ENCODE data around the gene COL4A6. TPM values are rescaled to one million over a fixed set of nuclear protein-coding genes. Genes with fewer than 3 reads are reported as not detected.

The COL4A6 gene
- total and polyA plus RNA-seq, 2 donors = 39.0 to 65.8 TPM

GRCh38 chrX:108304210-108304609, 134.0 kb downstream of the COL4A6 start:
- Histone ChIP-seq H3K27ac (ENCODE audit: low read depth) (no peak overlapping the region), H3K4me3 (ENCODE audit: low read depth, low read length) (no peak overlapping the region), H3K36me3 (ENCODE audit: insufficient read depth) (no peaks in the 10 kb centered on the region), H3K4me1 (ENCODE audit: insufficient read depth) (no peaks in the 10 kb centered on the region)
- WGBS = 7% methylated on average over 5 of the region's 5 CpGs
- no peak for DNase-seq (ENCODE audit: extremely low spot score)

GRCh38 chrX:108303682-108304081, 134.5 kb downstream of the COL4A6 start:
- no peaks in the 10 kb centered on the region for H3K36me3 ChIP-seq (ENCODE audit: insufficient read depth)
- WGBS = 47% methylated on average over 2 of the region's 2 CpGs
- H3K27ac ChIP-seq (ENCODE audit: low read depth) = no peak overlapping the region
- no peak for DNase-seq (ENCODE audit: extremely low spot score)
- no peaks in the 10 kb centered on the region for H3K4me1 ChIP-seq (ENCODE audit: insufficient read depth)
- no peak overlapping the region for H3K4me3 ChIP-seq (ENCODE audit: low read depth, low read length)

GRCh38 chrX:108299704-108300103, 138.5 kb downstream of the COL4A6 start:
- no peak overlapping the region for H3K4me3 ChIP-seq (ENCODE audit: low read depth, low read length)
- H3K4me1 ChIP-seq (ENCODE audit: insufficient read depth) = no peaks in the 10 kb centered on the region
- H3K36me3 ChIP-seq (ENCODE audit: insufficient read depth) = no peaks in the 10 kb centered on the region
- WGBS = 49% methylated on average over 1 of the region's 1 CpG
- no peak overlapping the region for H3K27ac ChIP-seq (ENCODE audit: low read depth)
- DNase-seq (ENCODE audit: extremely low spot score) = no peak

GRCh38 chrX:108299101-108299591, 139.1 kb downstream of the COL4A6 start:
- Histone ChIP-seq H3K4me3 (ENCODE audit: low read depth, low read length) (no peak overlapping the region), H3K27ac (ENCODE audit: low read depth) (no peak overlapping the region), H3K36me3 (ENCODE audit: insufficient read depth) (no peaks in the 10 kb centered on the region), H3K4me1 (ENCODE audit: insufficient read depth) (no peaks in the 10 kb centered on the region)
- peak; percentile 51 for DNase-seq (ENCODE audit: extremely low spot score)
- WGBS = 7% methylated on average over 2 of the region's 2 CpGs

- Histone ChIP-seq H3K4me3 (ENCODE audit: low read depth, low read length) (no peak overlapping the region), H3K36me3 (ENCODE audit: insufficient read depth) (no peaks in the 10 kb centered on the region), H3K27ac (ENCODE audit: low read depth) (no peak overlapping the region), H3K4me1 (ENCODE audit: insufficient read depth) (no peaks in the 10 kb centered on the region)
- whole genome bisulfite sequencing = 80% methylated on average over 18 of the region's 18 CpGs
- no peak for DNase-seq (ENCODE audit: extremely low spot score)
Measured at GRCh38 chrX:108298165-108298602, 140.0 kb downstream of the COL4A6 start.

- Histone ChIP-seq H3K27ac (ENCODE audit: low read depth) (no peak overlapping the region), H3K36me3 (ENCODE audit: insufficient read depth) (no peaks in the 10 kb centered on the region), H3K4me3 (ENCODE audit: low read depth, low read length) (no peak overlapping the region), H3K4me1 (ENCODE audit: insufficient read depth) (no peaks in the 10 kb centered on the region)
- DNase-seq (ENCODE audit: extremely low spot score) = no peak
Measured at GRCh38 chrX:108297290-108297689, 140.9 kb downstream of the COL4A6 start.

- WGBS = 92% methylated on average over 3 of the region's 3 CpGs
- no peak overlapping the region for H3K4me3 ChIP-seq (ENCODE audit: low read depth, low read length)
- no peak overlapping the region for H3K27ac ChIP-seq (ENCODE audit: low read depth)
- H3K4me1 ChIP-seq (ENCODE audit: insufficient read depth) = no peaks in the 10 kb centered on the region
- no peak for DNase-seq (ENCODE audit: extremely low spot score)
- H3K36me3 ChIP-seq (ENCODE audit: insufficient read depth) = no peaks in the 10 kb centered on the region
Measured at GRCh38 chrX:108292053-108292452, 146.2 kb downstream of the COL4A6 start.

GRCh38 chrX:108285918-108286317, 152.3 kb downstream of the COL4A6 start:
- Histone ChIP-seq H3K27ac (ENCODE audit: low read depth) (no peak overlapping the region), H3K4me3 (ENCODE audit: low read depth, low read length) (no peak overlapping the region), H3K36me3 (ENCODE audit: insufficient read depth) (no peaks in the 10 kb centered on the region), H3K4me1 (ENCODE audit: insufficient read depth) (no peaks in the 10 kb centered on the region)
- WGBS = 25% methylated on average over 2 of the region's 2 CpGs
- no peak for DNase-seq (ENCODE audit: extremely low spot score)

- WGBS = 13% methylated on average over 2 of the region's 2 CpGs
- Histone ChIP-seq H3K36me3 (ENCODE audit: insufficient read depth) (no peaks in the 10 kb centered on the region), H3K4me1 (ENCODE audit: insufficient read depth) (no peaks in the 10 kb centered on the region), H3K4me3 (ENCODE audit: low read depth, low read length) (no peak overlapping the region), H3K27ac (ENCODE audit: low read depth) (no peak overlapping the region)
- no peak for DNase-seq (ENCODE audit: extremely low spot score)
Measured at GRCh38 chrX:108285356-108285755, 152.9 kb downstream of the COL4A6 start.

GRCh38 chrX:108275732-108276131, 162.5 kb downstream of the COL4A6 start:
- Histone ChIP-seq H3K36me3 (ENCODE audit: insufficient read depth) (no peaks in the 10 kb centered on the region), H3K27ac (ENCODE audit: low read depth) (no peak overlapping the region), H3K4me1 (ENCODE audit: insufficient read depth) (no peaks in the 10 kb centered on the region), H3K4me3 (ENCODE audit: low read depth, low read length) (no peak overlapping the region)
- WGBS = 54% methylated on average over 4 of the region's 4 CpGs
- DNase-seq (ENCODE audit: extremely low spot score) = no peak

- H3K4me1 ChIP-seq (ENCODE audit: insufficient read depth) = no peaks in the 10 kb centered on the region
- H3K27ac ChIP-seq (ENCODE audit: low read depth) = no peak overlapping the region
- WGBS = 22% methylated on average over 2 of the region's 2 CpGs
- DNase-seq (ENCODE audit: extremely low spot score) = no peak
- H3K36me3 ChIP-seq (ENCODE audit: insufficient read depth) = no peaks in the 10 kb centered on the region
- no peak overlapping the region for H3K4me3 ChIP-seq (ENCODE audit: low read depth, low read length)
Measured at GRCh38 chrX:108271397-108271787, 166.8 kb downstream of the COL4A6 start.

GRCh38 chrX:108270739-108271396, 167.4 kb downstream of the COL4A6 start:
- Histone ChIP-seq H3K4me3 (ENCODE audit: low read depth, low read length) (no peak overlapping the region), H3K36me3 (ENCODE audit: insufficient read depth) (no peaks in the 10 kb centered on the region), H3K27ac (ENCODE audit: low read depth) (peak overlapping the region; percentile 23), H3K4me1 (ENCODE audit: insufficient read depth) (no peaks in the 10 kb centered on the region)
- DNase-seq (ENCODE audit: extremely low spot score) = no peak
- 8% methylated on average over 6 of the region's 6 CpGs for WGBS

GRCh38 chrX:108270280-108270679, 167.9 kb downstream of the COL4A6 start:
- no peaks in the 10 kb centered on the region for H3K4me1 ChIP-seq (ENCODE audit: insufficient read depth)
- no peak overlapping the region for H3K4me3 ChIP-seq (ENCODE audit: low read depth, low read length)
- DNase-seq (ENCODE audit: extremely low spot score) = no peak
- no peaks in the 10 kb centered on the region for H3K36me3 ChIP-seq (ENCODE audit: insufficient read depth)
- H3K27ac ChIP-seq (ENCODE audit: low read depth) = no peak overlapping the region
- WGBS = 86% methylated on average over 1 of the region's 1 CpG

GRCh38 chrX:108268434-108269080, 169.7 kb downstream of the COL4A6 start:
- no peak overlapping the region for H3K27ac ChIP-seq (ENCODE audit: low read depth)
- WGBS = 42% methylated on average over 4 of the region's 4 CpGs
- H3K36me3 ChIP-seq (ENCODE audit: insufficient read depth) = no peaks in the 10 kb centered on the region
- no peak for DNase-seq (ENCODE audit: extremely low spot score)
- H3K4me3 ChIP-seq (ENCODE audit: low read depth, low read length) = no peak overlapping the region
- no peaks in the 10 kb centered on the region for H3K4me1 ChIP-seq (ENCODE audit: insufficient read depth)
